GM18951 (cell line): ENCODE measurements around the gene KCNMA1.
"Not testable (repeated sequence)": the region's sequence is repeated elsewhere in the genome, so short reads cannot be mapped to it uniquely, and the experiment has no call there.

Source experiments
- POLR2A ChIP-seq: IDR thresholded peaks from 4 replicates; pipeline ENCODE4 v1.6.1; 2011; ENCODE audit warnings: mild to moderate bottlenecking; ENCODE audit not compliant: insufficient read length, insufficient read depth; ENCODE audit errors: extremely low read depth
- in situ Hi-C: fragments of 300-500 bp; cut with MboI; formaldehyde crosslinking; loops from one replicate; pipeline ENCODE4 v1.12.0; 2022; ENCODE audit warnings: low sequenced_read_pairs, mixed read lengths, inconsistent platforms; ENCODE audit not compliant: unreplicated experiment

Gene KCNMA1

GRCh38 chr10:77393821-77394501 lies 243.6 kb downstream of the KCNMA1 start:
- in situ Hi-C loops: no loop called here

GRCh38 chr10:77393411-77393810 lies 244.2 kb downstream of the KCNMA1 start:
- no peak for TF ChIP-seq POLR2A
- in situ Hi-C loops: no loop called here

More at GRCh38 chr10:77393821-77394501, 243.6 kb downstream of the KCNMA1 start:
- TF ChIP-seq POLR2A: no peak

- in situ Hi-C loops: no loop called here
- TF ChIP-seq POLR2A: no peak
Observed at GRCh38 chr10:77392851-77393250, 244.8 kb downstream of the KCNMA1 start.

- TF ChIP-seq POLR2A: no peak
- in situ Hi-C loops: no loop called here
Observed at GRCh38 chr10:77392236-77392721, 245.3 kb downstream of the KCNMA1 start.

GRCh38 chr10:77391605-77392235 lies 245.9 kb downstream of the KCNMA1 start:
- in situ Hi-C loops: no loop called here

GRCh38 chr10:77390481-77390891 lies 247.1 kb downstream of the KCNMA1 start:
- in situ Hi-C loops: no loop called here

More at GRCh38 chr10:77391605-77392235, 245.9 kb downstream of the KCNMA1 start:
- TF ChIP-seq POLR2A: no peak

GRCh38 chr10:77388571-77389100 lies 249.0 kb downstream of the KCNMA1 start:
- in situ Hi-C loops: no loop called here
- TF ChIP-seq POLR2A: no peak

More at GRCh38 chr10:77390481-77390891, 247.1 kb downstream of the KCNMA1 start:
- no peak for TF ChIP-seq POLR2A

GRCh38 chr10:77387701-77388100 lies 249.9 kb downstream of the KCNMA1 start:
- in situ Hi-C loops: not testable (repeated sequence)

- no peak for TF ChIP-seq POLR2A
- in situ Hi-C loops: no loop called here
Observed at GRCh38 chr10:77387247-77387646, 250.4 kb downstream of the KCNMA1 start.

- in situ Hi-C loops: no loop called here
Observed at GRCh38 chr10:77386838-77387237, 250.8 kb downstream of the KCNMA1 start.

GRCh38 chr10:77386365-77386764 lies 251.2 kb downstream of the KCNMA1 start:
- in situ Hi-C loops: no loop called here

More at GRCh38 chr10:77386838-77387237, 250.8 kb downstream of the KCNMA1 start:
- no peak for TF ChIP-seq POLR2A

GRCh38 chr10:77385315-77385714 lies 252.3 kb downstream of the KCNMA1 start:
- no peak for TF ChIP-seq POLR2A
- in situ Hi-C loops: no loop called here

More at GRCh38 chr10:77386365-77386764, 251.2 kb downstream of the KCNMA1 start:
- no peak for TF ChIP-seq POLR2A

- TF ChIP-seq POLR2A: no peak
- in situ Hi-C loops: no loop called here
Observed at GRCh38 chr10:77383861-77384553, 253.6 kb downstream of the KCNMA1 start.
